ENCODE data around the gene UBA1. TPM values are rescaled to one million over a fixed set of nuclear protein-coding genes. Genes with fewer than 3 reads are reported as not detected.

UBA1 gene
- total and polyA plus RNA-seq, 2 of the 8 experiments (the other 6 are each of a cell fraction or from before 2014, with no cell fraction given) = 313 to 458 TPM

DNA sequence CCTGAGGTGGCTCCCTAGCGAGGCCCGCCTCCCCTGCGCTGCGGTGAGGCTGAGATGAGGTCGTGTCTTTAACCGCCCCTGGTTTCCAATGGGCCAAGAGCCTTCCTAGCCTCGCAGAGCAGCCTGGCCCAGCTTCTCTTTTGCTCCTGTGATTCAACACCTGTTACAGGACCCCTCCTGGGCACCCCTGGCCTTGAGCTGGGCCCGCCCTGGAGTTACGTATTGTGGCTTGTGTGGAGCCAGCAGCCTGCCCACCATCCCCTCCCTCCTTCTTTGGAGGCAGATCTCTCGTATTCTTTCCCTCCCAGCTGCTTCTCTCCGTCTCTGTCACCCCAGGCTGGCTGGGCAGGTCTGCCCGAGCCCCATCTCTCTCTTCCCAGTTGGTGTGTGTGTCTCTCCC is 19.3 kb upstream of the UBA1 start:
- peaks cover 0 to 4% of the 10 kb centered on the region in 2 experiments for H4K20me1 ChIP-seq (replicated peaks in 1 of 2; ENCODE audit: control insufficient read depth in 1 of 2, insufficient read depth in 2 of 2, low read length in 2 of 2)
- no peak overlapping the region for H3K14ac ChIP-seq (ENCODE audit: insufficient read length)
- no peak overlapping the region for H3K27ac ChIP-seq (ENCODE audit: low read depth, low read length)
- H2BK20ac ChIP-seq (ENCODE audit: low read length) = no peak overlapping the region
- no peak for FAIRE-seq
- 91% methylated on average over 8 of the region's 12 CpGs; no CpG with 5 or more reads in 1 of the 2 experiments for WGBS, 2 experiments (ENCODE audit: extremely low coverage in 1 of 2, insufficient coverage in 1 of 2, insufficient read length in 1 of 2, insufficient replicate concordance in 2 of 2, low coverage in 1 of 2, low lambda C conversion rate in 2 of 2, missing lambda C conversion rate in 1 of 2)
- H2BK120ac ChIP-seq (replicated peaks; ENCODE audit: low read depth, low read length) = no peak overlapping the region
- H4K91ac ChIP-seq (replicated peaks; ENCODE audit: insufficient read length, low read length) = no peak overlapping the region
- no peak overlapping the region for H2AFZ ChIP-seq (ENCODE audit: low read length)
- no peak overlapping the region for H2BK15ac ChIP-seq (ENCODE audit: low read length)
- H3K36me3 ChIP-seq (ENCODE audit: control insufficient read depth in 2 of 4, insufficient read depth in 4 of 4, low read length in 3 of 4) = peaks cover 2 to 42% (median 25%) of the 10 kb centered on the region in 4 experiments; a peak in 7 of 8 replicates
- H2AK5ac ChIP-seq (ENCODE audit: low read depth, low read length) = no peak overlapping the region
- no peaks in the 10 kb centered on the region for H3K23me2 ChIP-seq (ENCODE audit: low read depth, low read length)
- H3K79me1 ChIP-seq (ENCODE audit: low read depth, low read length) = no peaks in the 10 kb centered on the region; the same call in 1 of the 2 replicates
- H3K4ac ChIP-seq (replicated peaks; ENCODE audit: insufficient read length, low read depth, low read length) = no peak overlapping the region
- CTCF ChIA-PET (ENCODE audit: partially characterized antibody) = interaction anchor here (1.4 kb wide), 1 partner anchor 14 kb away, joined by 4 read pairs; no protein-coding TSS in a partner anchor
- H3K4me1 ChIP-seq (replicated peaks in 1 of 4; ENCODE audit: control insufficient read depth in 3 of 4, insufficient read depth in 4 of 4, low read length in 3 of 4) = no peaks in the 10 kb centered on the region
- TF ChIP-seq JUN (IDR thresholded peaks at IDR 0.05; ENCODE audit: low read depth, low read length) (no peak), CTBP2 (IDR thresholded peaks at IDR 0.05; ENCODE audit: borderline replicate concordance, insufficient read depth, insufficient read length, low read length) (no peak), BCL11A (IDR thresholded peaks at IDR 0.05; ENCODE audit: low read depth in 2 of 2, low read length in 2 of 2) (no peak), SP2 (IDR thresholded peaks at IDR 0.05; ENCODE audit: low read length) (no peak), POLR2AphosphoS5 (IDR thresholded peaks at IDR 0.05; ENCODE audit: low read depth, low read length) (no peak), EGR1 (IDR thresholded peaks at IDR 0.05; ENCODE audit: borderline replicate concordance, low read depth, low read length) (no peak)
- no peak overlapping the region for H3K18ac ChIP-seq (ENCODE audit: extremely low read depth, low read length)
- H2BK12ac ChIP-seq (ENCODE audit: low read depth, low read length) = no peak overlapping the region
- no peak overlapping the region for H2BK5ac ChIP-seq (ENCODE audit: low read depth, low read length)
- no peaks in the 10 kb centered on the region for H3K9me3 ChIP-seq (ENCODE audit: insufficient read depth in 2 of 2, low read depth in 1 of 2, low read length in 1 of 2)
- no peak overlapping the region for H3K56ac ChIP-seq (replicated peaks; ENCODE audit: insufficient read length, low read depth, low read length)
- H3K4me2 ChIP-seq (ENCODE audit: insufficient read depth in 1 of 2, low read depth in 2 of 2, low read length in 2 of 2) = no peak overlapping the region
- no peak overlapping the region; the same call in 1 of the 2 replicates for H4K8ac ChIP-seq (ENCODE audit: extremely low read depth, insufficient read depth, low read length)
- no peaks in the 10 kb centered on the region for H3K79me2 ChIP-seq (ENCODE audit: control insufficient read depth in 1 of 2, insufficient read depth in 2 of 2, low read length in 2 of 2)
- POLR2A ChIA-PET (ENCODE audit: partially characterized antibody) = no interaction called here
- DNase-seq (ENCODE audit: low read depth in 1 of 2, low spot score in 2 of 2) = no peak
- H4K5ac ChIP-seq (ENCODE audit: insufficient read length, low read depth, low read length) = no peak overlapping the region
- H3K4me3 ChIP-seq (ENCODE audit: extremely low read depth in 1 of 4, insufficient read depth in 2 of 4, low read depth in 3 of 4, low read length in 4 of 4) = no peak overlapping the region
- H3K23ac ChIP-seq (ENCODE audit: insufficient read length) = no peak overlapping the region
- no peak overlapping the region for H3K9ac ChIP-seq (replicated peaks in 1 of 4; ENCODE audit: extremely low read depth in 1 of 4, low read depth in 3 of 4, low read length in 3 of 4)
- H3K27me3 ChIP-seq (replicated peaks in 1 of 4; ENCODE audit: control insufficient read depth in 3 of 4, extremely low read depth in 1 of 4, insufficient read depth in 3 of 4, low read length in 3 of 4) = no peaks in the 10 kb centered on the region

Measured in H1 (cell line).